Measurements from ENCODE around the gene ZNF710.

Gene ZNF710

DNA sequence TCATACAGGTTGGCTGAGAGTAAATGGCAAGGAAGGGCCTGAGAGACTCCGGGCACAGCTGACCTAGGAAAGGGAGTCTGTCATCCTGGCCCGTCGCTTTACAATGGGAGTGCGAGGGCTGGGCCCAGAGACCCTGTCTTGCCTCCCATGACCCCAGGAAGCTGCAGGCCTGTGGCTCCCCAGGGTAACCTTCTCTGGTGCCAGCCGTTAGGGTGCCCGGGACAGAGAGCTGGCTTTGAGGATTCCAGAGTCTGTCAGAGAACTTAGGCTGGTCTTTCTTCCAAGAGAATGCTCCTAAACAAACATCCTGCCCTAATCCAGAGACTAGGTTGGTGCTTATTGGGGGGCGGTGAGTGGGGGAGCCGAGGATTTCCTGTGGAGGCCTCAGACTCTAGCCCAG lies 18.5 kb downstream of the ZNF710 start:
- DNase-seq (ENCODE audit: low read depth) = no peak

DNA sequence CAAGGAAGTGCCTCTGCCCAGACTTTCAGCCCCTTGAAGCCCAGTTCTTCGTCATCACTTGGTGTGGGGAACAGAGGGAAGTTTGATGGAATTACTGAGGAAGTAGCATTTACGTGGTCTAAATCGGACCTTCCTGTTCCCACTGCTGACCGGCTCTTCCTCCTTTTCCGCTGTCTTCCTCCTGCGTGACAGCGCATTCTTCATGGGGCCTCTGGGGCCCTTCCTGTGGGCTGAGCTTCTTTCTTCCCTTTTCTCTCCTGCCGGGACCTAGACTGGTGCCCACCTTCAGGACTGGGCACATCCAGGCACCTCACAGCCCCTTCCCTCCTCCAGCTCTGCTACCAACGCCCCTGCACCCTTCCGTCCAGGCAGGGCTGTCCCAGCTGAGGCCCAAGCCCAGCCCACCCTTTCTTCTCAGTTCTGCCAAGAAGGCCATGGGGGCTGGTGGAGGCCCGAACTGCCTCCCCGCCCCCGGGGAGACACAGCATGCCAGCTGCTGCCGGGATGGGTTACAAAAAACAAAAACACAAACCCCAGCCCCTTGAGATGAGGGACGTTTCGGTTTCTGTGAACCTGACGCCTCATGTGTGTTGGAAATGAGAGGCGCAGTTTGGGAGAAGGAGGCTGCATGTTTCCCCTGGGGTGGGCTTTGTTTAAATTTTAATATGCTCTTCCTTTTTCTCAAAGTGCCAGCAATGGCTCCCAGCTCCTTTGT lies 19.1 kb downstream of the ZNF710 start:
- no peak for DNase-seq (ENCODE audit: low read depth)

DNA sequence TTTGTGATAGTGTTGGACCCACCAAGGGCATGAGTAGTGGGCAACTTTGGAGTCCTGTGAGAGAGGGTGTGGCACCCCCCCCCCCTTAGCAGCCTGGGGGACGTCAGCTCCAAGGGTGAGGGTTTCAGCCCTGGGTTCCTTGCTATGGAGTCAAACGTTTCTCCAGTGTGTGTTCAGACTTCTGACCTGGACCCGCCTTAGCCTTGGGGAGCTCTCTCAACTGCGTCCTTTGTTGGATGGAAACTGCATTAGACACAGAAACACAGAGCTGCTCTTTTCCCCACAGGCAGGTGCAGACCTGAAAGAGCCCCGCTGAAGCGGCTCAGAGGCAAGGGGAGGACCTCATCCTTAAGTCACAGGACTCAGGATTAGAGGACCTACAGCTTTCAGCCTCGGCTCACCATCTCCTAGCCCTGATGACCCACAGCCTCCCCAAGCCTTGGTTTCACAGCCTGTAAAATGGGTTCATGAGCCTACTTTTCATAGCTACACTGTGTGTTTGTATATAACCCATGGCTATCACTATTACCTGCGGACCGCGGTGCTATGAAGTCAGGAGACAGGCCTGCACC lies 19.9 kb downstream of the ZNF710 start:
- no peak for DNase-seq (ENCODE audit: low read depth)

DNA sequence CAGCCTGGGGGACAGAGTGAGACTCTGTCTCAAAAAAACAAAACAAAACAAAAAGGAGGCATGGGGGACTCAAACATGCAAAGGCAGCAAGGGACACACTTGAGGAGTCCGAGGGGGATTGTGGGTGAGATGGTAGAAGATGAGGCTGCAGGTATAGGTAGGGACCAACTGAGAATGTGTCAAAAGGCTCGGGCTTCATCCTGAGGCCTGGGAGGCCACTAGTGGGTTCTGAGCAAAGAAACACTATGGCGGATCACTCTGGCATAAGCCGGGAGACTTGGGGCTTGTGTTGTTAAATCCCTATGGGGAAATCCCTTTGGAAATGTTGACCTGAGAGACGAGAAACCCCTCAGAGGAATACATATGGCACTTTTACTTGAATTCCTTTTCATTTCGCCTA lies 21.2 kb downstream of the ZNF710 start:
- no peak for DNase-seq (ENCODE audit: low read depth)

DNA sequence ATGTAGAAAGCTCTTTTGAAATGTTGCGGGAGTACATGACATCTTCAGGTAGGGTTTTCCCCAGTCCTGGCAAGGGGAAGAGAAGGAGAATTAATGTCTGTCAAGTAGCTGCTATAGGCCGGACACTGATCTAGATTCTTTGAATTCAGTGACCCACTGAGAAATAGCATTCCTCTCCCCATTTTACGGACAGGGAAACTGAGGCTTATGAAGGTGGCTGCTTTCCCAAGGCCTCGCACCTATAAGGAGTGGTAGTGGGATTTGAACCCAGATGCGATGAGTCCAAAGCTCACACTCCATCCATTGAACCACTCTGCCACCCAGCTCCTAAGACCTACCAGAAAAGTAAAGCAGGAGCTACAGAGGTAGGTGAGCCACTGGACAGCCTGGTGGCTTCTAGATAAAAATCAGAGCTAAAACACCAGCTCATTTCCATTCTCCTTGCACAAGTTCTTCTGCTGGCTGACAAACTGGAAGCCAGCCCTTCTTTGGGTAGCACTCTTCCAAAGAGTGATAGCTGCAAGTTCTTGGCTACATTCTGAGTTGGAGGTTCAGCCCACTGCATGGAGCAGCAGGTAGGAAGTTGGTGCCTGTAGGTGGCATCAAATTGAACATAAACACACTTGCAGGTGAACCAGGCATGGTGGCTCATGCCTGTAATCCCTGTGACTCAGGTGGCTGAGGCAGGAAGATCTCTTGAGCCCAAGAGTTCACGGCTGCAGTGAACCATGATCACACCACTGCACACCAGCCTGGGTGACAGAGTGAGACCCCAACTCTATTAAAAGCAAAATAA lies 22.0 kb downstream of the ZNF710 start:
- no peak for DNase-seq (ENCODE audit: low read depth)

DNA sequence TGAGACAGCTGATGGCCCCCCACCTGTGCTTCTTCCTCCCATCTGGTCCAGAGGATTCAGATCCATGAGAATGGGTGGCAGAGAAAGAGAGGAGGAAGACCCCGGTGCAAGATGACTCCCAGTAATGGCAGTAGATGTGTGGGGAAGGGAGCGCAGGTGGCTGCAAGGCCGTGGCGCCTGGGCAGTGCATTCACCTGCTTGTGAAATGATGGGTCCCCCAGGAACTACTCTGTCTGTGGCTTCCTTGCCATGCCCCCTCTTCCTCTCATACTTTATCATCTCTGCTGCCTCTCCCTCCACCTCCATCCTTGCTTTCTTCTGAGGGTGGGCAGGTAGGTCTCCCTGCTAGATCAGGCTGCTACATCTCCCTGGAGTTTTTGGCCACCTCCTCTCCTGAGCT lies 23.3 kb downstream of the ZNF710 start:
- DNase-seq (ENCODE audit: low read depth) = no peak

DNA sequence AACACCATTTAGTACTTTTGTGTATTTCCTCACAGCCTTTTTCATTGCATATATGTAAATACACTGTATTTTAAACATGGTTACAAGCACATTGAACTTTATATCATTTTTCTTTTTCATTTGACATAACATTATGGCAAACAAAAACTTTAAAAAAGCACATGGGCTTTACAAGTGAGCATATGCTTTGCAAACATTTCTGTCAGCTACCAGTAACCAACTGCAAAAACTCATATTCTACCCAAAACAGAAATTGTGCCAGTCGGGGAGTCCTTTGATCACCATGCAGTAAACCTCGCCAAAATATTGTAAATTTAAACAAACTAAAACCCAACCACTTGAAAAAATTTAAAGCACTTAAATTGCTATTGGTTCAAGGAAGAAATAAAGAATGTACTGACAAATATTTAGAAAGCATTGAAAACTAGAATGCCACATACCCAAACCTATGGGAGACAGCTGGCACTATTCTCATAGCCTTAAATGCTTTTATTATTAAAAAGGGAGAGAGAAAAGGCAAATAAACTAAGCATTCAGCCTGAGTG lies 24.4 kb downstream of the ZNF710 start:
- no peak for DNase-seq (ENCODE audit: low read depth)

DNA sequence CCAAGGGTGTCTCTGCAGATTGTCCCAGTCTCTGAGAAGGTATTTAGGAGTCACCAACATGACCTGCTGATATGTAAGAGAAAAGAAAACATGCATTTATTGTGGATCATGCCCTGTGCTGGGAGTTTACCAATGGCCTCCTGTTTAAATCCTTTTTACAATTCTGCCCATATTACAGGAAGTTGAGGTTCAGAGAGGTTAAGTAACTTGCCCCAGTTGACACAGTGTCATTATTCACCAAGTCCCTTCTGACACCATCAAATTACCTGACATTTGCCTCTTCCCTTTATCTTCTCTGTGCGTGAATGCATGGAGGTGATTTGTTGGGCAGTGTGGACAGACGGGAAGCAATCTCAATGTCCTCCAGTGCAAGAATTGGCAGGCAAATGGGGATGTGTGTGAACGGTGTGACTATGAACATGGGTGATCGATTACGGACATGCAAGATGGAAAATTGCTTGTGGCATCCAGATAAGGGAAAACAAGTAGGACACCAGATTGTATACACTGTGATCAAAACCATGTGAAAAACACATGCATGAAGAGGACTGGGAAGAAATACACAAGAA lies 27.3 kb downstream of the ZNF710 start:
- DNase-seq (ENCODE audit: low read depth) = no peak

DNA sequence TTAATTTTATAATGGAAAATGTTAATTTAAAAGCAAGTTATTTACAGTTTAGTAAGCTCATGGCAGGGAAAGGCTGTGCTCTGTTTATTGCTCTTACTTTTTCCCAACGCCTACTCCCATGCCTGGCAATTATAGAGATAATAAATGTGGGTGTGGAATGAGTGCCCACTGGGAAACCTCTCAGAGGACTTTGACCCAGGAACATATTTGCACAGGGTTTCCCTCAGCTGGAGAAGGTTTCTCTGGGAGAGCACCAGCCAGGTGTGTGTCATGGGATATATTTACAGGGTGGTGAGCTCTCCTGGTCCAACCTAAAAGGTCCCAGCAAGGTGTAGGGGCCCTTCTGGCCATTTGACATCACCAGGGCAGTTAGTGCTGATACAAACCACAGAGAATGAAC lies 27.9 kb downstream of the ZNF710 start:
- DNase-seq (ENCODE audit: low read depth) = no peak

DNA sequence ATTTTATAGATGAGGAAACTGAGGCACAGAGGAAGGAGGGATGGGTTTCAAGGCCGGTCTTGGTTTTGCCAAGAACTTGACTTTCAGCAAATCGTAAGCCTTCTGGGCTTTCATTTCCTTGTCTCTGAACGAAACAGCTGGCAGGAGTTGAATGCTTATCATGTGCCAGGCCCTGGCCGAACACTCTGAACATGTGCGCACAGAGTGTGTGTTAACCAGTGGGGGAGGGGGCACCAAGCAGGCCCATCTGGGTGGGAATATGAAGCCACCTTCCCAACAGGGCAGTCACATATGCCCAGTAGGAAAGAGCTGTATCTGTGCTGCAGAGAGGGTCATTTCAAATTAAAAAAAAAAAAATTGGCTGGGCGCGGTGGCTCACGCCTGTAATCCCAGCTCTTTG lies 29.3 kb downstream of the ZNF710 start:
- DNase-seq (ENCODE audit: low read depth) = no peak

DNA sequence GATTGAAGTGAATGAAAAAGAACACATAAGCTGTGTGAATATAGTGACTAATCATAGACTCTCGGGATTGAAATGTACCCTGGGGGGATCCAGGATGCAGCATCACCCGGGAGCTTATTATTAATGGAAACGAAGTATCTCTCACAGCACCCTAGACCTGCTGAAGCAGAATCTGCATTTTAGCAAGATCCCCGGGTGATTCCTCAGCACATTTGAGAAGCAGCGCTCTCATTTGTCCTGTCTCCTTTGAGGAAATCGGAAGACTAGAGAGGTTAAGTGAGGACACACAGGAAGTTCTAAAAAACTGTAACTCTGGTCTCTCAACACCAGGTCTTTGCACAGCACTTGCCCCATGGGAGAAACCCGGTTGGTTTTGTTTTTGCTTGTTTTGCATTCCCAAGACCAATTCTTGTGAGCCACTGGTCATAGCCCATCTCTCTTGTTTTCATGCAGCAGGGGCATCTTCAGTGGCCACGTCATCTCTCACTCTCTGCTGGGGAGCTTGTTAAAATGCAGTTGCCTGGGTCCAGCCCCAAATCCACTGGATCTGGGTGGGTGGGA lies 30.2 kb downstream of the ZNF710 start:
- DNase-seq (ENCODE audit: low read depth) = no peak

DNA sequence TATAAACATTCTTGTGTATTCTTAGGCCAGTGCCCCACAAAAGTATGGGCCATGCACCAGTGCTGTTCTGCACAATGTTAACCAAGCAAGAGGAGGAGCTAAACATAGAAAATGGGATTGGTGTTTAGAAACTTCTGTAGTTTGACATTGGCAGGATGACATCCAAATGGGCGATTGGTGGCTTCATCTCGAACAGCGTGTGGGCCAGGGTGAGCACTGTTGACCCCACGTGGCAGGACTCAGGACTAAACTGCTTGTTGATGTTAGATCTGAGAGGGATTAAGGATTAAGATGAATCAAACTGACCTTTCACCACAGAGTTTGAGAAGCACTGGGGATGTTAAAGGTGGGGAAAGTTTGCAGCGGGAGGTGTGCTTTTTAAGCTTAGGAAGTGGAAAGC lies 31.9 kb downstream of the ZNF710 start:
- DNase-seq (ENCODE audit: low read depth) = no peak

DNA sequence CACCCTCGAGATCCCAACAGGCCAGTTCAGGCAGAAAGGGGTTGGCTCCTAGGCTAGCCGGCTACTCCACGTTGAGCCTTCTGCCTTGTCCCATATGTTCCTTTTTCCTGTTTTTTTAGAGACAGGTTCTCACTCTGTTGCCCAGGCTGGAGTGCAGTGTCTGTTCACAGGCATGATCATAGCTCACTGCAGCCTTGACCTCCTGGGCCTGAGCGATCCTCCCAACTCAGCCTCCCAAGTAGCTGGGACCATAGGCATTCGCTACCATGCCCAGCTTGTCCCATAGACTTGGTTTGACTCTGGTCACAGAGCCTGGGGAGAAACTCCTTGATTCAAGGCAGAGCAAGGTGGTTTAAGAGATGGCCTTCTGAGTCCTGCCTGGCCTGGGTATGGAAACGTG lies 32.3 kb downstream of the ZNF710 start:
- no peak for DNase-seq (ENCODE audit: low read depth)

DNA sequence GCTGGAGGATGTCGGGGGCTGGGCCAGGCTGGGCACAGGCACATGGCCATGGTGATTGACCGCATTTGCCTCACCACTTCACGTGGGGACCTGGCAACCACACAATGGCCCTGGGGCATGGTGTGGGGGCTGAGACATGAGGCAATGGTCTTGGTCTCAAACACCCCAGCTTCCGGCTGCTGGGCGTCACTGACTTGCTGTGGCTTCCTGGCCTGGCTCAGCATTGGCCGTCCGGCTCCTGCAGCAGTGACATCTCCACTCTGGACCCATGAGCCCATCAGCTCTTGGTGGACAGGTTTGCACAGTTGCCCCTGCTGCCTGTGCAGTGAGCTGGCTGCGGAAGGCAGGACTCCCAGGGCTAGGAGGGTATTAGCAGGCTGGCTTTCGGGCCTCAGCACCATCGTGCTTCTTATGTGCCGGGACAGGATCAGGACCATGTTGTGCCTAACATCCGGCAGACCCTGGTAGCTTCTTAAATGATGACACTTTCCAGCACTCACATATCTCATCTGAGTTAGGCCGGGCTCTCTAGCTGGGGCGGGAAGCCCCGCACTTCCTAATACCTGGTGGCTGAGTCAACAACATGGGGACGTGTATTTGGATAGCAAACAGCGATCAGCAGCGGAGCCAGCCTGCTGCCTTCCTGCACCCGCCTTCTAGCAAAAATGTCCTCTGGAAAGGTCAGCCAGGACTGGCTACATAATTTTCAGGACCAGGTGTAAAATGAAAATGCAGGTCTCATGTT lies 34.1 kb downstream of the ZNF710 start:
- no peak for DNase-seq (ENCODE audit: low read depth)

DNA sequence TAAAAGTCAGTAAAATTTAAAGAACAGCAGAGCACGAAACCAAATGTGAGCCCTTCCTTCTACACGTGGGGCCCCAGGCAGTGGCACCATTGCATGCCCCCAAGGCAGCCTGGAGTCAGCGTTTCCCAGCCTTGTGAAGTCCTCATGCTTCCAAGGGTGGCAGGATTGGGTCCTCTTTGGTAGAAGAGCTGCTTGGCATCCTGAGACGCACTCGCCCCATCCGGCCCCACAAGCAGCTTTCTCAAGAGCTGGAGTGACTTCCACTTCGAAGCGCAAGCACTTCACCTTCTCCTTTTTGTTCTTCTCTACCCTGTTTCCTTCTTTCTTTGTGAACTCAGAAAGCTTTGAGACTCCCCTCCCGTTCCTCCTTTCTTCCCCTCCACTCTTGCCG lies 34.7 kb downstream of the ZNF710 start:
- DNase-seq (ENCODE audit: low read depth) = no peak

DNA sequence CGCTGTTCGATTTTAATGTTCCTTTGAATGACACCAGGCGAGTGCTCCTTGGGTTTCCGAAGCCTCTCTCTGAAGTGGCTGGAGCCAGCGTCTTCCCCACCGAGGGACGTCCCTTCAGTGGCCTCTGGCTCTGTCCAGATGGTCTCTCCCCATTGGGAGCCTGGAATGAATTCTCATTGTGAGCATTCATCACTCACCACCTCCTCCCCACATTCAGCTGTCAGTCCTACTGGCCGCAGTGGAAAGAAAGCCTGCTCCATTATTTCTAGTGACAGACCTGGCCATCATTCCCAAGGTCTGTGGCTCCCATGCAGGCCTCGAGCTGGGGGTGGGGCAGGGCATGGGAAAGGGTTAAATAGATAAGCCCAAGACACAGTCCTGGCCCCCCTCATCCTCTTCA lies 35.2 kb downstream of the ZNF710 start:
- no peak for DNase-seq (ENCODE audit: low read depth)

DNA sequence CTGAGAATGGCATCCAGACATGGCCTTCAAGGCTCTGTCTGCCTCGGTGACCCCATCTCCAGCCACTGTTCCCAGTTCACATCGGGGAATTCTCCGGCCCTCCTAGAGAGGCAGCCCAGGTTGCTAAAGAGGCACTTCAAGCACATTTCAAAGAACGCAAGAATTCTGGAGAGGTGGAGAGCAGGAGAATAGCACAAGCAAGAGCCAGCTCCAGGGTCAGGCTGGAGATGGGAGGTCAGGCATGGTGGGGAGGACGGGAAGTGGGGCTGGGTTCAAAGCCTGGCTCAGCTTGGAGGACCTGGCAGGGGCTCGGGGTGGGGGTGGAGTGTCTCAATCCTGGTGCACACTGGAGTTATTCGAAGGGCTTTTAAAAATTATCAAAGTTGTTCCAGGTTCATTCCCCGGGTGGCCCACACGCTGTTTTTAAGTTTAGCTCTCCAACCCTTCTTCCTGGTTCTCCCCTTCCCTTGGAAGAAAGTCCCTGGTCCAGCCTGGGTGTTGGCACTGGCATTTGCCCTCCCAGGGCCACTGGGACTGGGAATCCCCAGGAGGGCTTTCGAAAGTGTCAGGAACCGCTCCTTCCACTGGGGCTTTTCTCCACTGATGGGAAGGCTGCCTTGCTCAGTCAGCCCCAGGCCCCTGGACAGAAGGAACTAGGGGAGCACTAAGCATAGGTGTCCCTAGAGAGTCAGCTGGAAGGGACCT lies 35.8 kb downstream of the ZNF710 start:
- DNase-seq (ENCODE audit: low read depth) = no peak

DNA sequence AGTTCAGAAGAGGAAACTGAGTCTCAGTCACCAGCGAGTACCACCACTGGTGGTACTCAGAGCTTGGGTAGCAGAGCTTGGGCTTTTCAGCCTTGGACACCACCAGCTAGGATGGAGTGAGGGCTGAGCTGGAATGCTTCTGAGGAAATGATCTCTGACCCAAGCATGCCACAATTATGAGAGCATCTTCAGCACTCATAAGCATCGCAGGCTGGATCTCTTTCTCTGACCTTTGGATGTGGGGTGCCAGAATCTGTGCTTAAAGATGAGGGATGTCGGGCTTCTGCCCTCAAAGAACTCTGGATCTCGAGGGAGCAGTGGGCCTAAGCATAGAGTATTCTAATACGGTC lies 36.4 kb downstream of the ZNF710 start:
- no peak for DNase-seq (ENCODE audit: low read depth)

DNA sequence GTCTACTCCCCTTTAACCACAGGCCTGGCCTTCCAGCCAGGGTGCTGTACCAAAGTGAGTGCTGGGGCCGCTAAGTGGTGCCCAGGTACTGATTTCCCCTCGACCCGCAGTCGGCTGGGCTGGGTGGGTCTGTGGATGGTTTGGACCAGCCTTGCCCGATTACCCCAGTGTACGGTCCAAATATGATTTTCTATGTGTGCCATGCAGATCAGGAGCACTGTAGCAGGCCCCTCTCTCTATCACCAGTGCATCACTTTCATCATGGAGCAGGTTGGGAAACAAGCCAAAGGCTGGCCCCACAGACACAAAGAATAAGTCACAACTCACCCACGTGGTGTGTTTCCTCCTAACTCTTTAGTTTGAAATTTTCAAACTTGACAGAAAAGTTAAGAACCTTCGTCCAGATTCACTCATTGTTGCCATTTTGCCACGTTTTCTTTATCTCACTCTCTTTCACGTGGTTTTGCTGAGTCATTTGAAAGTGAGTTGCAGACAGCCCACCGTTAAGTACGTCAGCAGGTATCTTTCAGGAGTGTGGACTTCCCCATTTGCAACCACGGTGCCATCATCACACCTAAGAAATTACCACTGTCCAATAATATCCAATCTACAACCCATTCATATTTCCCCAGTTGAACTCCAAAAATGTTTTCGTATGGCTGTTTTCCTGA lies 37.0 kb downstream of the ZNF710 start:
- no peak for DNase-seq (ENCODE audit: low read depth)

DNA sequence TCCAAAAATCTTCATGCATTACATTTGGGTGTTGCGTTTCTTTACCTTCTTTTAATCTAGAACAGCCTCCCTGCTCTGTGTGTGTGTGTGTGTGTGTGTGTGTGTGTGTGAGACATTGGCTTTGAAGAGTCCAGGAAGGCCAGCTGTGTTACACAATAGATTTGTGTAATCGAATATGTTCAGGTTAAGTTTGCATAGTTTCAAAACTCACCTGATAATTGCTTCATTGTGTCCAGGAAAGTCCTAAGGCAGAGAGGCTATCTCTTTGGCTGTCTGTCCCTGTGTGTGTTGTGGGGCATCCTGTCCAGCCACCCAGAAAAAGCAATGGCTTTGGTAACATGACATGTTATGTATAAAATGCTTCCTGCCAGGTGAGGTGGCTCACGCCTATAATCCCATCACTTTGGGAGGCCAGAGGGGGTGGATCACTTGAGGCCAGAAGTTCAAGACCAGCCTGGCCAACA lies 37.5 kb downstream of the ZNF710 start:
- DNase-seq (ENCODE audit: low read depth) = no peak

DNA sequence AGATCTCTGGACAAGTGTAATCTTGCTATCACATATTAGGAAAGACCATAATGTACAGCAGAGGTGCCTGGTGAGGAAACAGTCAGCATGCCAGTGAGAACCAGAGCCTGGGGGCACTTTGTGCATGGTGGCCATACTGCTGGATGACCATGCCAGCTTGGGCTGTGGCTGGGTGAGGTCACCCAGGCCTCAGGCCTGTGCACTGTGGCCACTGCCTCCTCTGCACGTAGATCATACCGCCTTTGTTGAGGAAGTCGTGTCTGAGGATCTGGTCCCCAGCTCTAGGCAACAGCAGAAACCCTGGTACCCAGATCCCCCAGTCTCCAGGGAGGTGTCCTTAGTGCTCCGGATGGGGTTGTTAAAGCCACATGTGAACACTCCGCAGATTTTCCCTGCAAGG lies 38.9 kb downstream of the ZNF710 start:
- DNase-seq (ENCODE audit: low read depth) = no peak
